Measurements from ENCODE around the gene ZNF273.

DNA sequence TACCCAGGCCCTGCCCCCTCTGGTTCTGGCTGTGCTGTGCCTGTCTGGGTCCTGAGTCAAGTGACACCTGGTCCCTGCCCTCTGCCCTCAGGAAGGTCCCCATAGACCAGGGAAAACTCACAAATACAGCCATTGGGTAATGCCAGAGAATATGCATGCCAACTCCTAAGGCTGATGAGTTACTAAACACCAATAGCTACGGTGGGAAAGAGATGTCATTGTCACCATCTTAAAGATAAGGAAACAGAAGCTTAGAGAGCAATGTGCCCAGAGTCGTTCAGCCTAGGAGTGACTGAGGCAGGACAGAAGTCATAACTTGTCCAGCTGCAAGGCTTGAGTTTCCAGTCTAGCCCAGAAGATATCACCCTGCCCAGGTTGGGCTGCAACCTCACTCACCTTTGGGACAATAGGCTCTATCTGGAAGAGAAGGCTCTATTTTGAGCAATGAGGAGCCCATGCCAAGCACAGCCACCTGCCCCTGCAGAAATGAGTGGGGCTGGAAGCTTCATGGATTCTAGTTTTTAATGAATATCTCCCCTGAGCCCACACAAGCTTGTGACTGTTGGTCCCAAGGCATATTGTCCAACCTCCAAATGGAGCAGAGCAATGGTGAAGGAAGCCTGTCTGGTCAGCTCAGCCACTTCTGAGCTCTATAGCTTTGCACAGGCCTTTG, 42.6 kb downstream of the ZNF273 start:
- TF ChIP-seq, protein P1, sequence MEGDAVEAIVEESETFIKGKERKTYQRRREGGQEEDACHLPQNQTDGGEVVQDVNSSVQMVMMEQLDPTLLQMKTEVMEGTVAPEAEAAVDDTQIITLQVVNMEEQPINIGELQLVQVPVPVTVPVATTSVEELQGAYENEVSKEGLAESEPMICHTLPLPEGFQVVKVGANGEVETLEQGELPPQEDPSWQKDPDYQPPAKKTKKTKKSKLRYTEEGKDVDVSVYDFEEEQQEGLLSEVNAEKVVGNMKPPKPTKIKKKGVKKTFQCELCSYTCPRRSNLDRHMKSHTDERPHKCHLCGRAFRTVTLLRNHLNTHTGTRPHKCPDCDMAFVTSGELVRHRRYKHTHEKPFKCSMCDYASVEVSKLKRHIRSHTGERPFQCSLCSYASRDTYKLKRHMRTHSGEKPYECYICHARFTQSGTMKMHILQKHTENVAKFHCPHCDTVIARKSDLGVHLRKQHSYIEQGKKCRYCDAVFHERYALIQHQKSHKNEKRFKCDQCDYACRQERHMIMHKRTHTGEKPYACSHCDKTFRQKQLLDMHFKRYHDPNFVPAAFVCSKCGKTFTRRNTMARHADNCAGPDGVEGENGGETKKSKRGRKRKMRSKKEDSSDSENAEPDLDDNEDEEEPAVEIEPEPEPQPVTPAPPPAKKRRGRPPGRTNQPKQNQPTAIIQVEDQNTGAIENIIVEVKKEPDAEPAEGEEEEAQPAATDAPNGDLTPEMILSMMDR (IDR thresholded peaks at IDR 0.05; ENCODE audit: poor library complexity, severe bottlenecking), result no peak
- TF ChIP-seq POLR2AphosphoS5 (IDR thresholded peaks at IDR 0.05), result no peak
- TF ChIP-seq, protein P2, sequence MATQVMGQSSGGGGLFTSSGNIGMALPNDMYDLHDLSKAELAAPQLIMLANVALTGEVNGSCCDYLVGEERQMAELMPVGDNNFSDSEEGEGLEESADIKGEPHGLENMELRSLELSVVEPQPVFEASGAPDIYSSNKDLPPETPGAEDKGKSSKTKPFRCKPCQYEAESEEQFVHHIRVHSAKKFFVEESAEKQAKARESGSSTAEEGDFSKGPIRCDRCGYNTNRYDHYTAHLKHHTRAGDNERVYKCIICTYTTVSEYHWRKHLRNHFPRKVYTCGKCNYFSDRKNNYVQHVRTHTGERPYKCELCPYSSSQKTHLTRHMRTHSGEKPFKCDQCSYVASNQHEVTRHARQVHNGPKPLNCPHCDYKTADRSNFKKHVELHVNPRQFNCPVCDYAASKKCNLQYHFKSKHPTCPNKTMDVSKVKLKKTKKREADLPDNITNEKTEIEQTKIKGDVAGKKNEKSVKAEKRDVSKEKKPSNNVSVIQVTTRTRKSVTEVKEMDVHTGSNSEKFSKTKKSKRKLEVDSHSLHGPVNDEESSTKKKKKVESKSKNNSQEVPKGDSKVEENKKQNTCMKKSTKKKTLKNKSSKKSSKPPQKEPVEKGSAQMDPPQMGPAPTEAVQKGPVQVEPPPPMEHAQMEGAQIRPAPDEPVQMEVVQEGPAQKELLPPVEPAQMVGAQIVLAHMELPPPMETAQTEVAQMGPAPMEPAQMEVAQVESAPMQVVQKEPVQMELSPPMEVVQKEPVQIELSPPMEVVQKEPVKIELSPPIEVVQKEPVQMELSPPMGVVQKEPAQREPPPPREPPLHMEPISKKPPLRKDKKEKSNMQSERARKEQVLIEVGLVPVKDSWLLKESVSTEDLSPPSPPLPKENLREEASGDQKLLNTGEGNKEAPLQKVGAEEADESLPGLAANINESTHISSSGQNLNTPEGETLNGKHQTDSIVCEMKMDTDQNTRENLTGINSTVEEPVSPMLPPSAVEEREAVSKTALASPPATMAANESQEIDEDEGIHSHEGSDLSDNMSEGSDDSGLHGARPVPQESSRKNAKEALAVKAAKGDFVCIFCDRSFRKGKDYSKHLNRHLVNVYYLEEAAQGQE (IDR thresholded peaks at IDR 0.05; ENCODE audit: borderline replicate concordance), result no peak
- TF ChIP-seq MXI1 (conservative IDR thresholded peaks at IDR 0.05; ENCODE audit: poor library complexity, severe bottlenecking), result no peak
- TF ChIP-seq EZH2 (IDR thresholded peaks at IDR 0.05; ENCODE audit: borderline replicate concordance, insufficient read depth, low read length, poor library complexity, severe bottlenecking), result no peak
- no peak for TF ChIP-seq TAF1 (IDR thresholded peaks at IDR 0.05; ENCODE audit: low read depth)
- TF ChIP-seq SMC3 (conservative IDR thresholded peaks at IDR 0.05; ENCODE audit: poor library complexity), result no peak
